Hematopoietic multipotent progenitor cell treated with erythropoietin and hydrocortisone succinate and interleukin-3 and kit ligand, for 4 days (in vitro differentiated cells): ENCODE results near the gene SP3.

Source experiments
- DNase-seq: peaks from one replicate; pipeline ENCODE4 v3.0.0-alpha.2; 2015

SP3 gene

DNA sequence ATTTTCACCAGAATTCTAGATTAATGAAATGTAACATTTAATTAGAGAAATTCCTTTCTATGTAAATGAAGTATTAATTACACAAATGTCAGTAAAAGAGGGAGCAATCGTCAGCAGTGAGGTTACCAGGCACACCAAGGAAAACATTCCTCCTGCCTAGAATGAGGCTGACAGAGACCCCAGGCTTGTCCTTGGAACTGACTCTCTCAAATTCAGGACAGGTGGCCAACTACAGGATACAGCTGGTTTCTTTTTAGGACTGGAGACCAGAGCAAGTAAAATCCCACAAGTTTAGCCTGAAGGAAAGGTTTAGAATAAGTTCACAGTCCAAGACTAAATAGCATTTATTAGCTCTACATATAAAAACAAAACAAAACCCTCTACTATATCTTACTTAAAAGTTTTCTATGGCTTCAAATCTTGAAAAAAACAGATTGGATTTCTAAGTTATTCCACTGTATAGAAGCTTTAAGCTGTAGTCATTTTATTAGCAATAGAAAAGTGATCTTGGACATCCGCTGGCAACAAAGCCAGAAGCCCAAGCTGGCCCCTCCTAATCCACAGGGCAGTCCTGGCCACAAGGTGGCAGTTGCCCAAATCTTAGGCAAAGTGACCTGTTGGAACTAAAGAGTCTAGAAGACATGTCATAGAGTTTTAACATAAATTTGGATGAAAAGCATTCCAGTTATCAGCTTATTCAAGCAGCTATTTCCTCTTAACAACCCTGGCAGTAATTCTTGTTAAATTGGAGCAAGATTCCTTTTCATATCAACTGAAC, 81.0 kb downstream of the SP3 start:
- peak; percentile 70 for DNase-seq

- no peak for DNase-seq
These were observed 83.3 kb downstream of the SP3 start for GRCh38 chr2:173881886-173882285.

DNA sequence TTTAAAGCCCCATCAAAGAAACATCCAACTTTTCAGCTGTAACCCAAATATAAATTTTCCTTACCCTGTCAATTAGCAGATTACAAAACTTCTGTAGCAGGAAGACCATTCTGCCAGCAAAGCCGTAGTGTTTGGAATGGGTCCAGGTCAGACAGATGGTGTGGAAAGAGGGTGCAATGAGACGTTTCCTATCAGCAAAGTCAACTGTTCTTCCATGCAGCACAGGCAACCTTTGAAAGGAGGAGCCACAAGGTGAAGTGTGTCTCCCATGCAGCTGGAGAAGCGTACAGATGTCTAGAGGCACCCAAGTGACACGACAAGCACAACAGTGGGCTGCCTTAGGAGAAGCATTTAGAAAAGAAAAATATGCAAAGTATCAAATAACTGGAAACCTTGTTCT, 83.7 kb downstream of the SP3 start:
- peak; percentile 80 for DNase-seq

GRCh38 chr2:173880561-173880960, 84.6 kb downstream of the SP3 start:
- DNase-seq, result no peak

GRCh38 chr2:173876833-173877413, 88.2 kb downstream of the SP3 start:
- no peak for DNase-seq

DNA sequence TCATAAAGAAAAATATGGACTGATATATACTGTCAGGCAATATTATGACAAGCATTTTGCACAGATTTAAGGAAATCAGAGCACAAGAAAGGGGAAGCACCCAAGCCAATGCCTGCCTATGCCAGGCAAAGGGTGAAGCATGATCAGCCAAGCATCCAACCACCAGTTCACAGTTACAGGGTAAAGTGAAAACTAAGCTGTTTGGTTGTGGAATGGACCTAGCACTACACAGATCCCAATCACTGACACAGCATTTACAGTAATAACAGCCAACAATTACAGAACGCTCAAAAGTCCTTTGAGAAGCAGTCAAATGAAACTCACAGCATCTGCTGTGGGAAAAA, 90.3 kb downstream of the SP3 start:
- no peak for DNase-seq

DNA sequence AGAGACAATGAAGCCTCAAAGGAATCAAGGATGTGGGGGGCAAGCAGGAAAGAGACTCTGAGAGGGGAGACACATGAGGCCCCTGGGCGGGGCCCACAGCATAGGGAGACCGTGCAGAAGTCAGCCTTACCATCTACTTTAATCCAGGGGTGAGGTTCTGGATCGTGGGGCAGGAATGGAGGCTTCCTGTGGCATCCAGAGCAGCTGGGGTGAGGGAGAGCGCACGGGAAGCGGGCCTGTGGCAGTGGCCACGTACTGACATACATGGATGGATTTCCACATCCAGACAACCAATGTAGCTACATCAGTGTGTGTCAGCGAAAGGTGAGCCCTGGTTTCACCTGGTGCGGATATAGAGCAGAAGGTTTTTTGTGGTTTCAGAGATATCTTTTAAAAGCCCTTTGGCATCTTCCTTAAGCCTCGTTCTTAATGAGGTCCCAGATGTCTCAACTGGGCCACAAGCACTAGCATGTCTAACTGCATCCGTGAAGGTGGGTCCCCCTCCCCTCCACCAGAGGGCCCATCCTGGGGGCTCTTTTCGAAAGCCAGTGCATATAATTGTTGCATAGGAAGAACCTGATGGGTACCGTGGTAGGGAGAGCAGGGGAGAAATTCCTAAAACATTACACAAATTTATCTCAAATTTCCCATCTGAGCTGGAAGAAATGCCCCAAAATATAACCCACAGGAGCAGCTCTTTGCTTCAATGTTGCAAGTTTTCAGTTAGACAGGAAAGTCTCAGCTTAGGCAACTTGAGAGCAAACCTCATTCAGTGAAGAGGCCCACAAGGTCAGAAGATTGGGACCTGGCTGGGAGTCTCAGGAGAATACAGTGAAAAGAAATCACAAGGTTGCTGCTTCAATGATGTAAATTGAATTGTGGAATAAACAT, 90.9 kb downstream of the SP3 start:
- no peak for DNase-seq

DNA sequence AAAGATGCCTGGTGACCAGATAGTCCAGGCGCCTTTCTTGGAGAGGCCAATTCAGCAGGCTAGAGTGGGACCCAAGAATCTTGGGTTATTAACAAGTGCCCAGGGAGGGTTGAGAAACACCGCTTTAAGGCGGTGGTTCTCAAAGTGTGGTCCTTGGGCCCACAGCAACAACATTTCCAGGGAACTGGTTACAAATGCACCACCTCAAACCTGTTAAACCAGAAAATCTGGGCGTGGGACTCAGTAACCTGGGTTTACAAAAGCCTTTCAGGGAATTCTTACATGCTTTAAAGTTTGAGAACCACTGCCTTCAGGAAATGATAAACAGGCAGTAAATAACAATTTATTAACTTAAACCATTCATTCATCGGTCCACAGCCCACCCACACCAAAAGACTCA, 92.5 kb downstream of the SP3 start:
- no peak for DNase-seq

GRCh38 chr2:173869244-173870229, 95.6 kb downstream of the SP3 start:
- DNase-seq, result no peak

DNA sequence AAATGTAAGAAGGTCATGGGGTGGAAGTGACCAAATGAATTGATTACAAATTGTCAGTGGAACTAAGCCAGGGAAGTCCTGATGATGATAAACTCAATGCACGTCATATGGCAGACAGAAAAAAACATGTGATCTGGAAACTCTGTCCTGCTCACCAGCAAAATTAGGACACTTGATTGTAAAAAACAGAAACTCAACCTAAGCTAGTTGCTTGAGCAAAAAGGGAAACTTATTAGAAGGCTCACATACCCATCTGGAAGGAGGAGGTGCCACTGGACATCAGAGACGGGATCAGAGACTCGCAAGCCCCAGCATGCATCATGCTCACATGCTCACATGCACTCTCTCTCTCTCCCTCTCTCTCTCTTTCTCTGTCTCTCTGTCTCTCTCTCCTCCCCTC, 96.8 kb downstream of the SP3 start:
- no peak for DNase-seq

DNA sequence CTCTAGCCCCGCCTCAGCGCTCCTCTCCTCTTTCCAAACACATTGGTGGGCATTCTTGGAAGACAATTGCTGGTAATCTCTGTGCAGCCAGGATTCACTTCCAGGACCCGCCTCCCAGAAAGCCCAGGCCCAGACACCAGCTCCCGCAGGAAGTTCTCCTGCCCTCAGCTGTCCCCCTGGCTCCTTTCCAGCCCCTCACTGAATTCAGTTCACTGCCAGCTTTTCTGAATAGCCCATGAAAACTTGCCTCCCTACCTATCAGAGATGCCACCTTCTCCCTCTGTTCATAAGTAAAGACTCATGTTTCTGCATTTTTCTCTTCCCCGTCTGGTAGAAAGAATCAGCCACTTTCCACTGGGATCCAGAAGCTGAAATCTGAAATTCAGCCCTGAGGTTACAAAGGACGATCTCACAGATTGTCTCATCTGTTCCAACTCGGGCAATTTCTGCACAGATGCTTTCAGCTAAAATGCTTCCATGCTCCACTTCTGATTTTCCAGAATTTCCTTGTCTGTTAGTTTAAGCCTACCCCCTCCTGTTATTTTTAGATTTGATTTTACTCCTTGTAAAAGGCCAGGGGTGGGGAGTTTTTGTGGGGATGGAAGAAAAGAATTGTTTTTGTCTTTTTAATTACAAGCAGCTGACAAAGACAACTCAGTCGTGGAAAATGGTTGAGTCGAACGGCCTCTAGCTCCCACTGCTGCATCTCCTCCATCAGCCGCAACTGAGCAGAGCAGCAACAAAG, 98.1 kb downstream of the SP3 start:
- no peak for DNase-seq

DNA sequence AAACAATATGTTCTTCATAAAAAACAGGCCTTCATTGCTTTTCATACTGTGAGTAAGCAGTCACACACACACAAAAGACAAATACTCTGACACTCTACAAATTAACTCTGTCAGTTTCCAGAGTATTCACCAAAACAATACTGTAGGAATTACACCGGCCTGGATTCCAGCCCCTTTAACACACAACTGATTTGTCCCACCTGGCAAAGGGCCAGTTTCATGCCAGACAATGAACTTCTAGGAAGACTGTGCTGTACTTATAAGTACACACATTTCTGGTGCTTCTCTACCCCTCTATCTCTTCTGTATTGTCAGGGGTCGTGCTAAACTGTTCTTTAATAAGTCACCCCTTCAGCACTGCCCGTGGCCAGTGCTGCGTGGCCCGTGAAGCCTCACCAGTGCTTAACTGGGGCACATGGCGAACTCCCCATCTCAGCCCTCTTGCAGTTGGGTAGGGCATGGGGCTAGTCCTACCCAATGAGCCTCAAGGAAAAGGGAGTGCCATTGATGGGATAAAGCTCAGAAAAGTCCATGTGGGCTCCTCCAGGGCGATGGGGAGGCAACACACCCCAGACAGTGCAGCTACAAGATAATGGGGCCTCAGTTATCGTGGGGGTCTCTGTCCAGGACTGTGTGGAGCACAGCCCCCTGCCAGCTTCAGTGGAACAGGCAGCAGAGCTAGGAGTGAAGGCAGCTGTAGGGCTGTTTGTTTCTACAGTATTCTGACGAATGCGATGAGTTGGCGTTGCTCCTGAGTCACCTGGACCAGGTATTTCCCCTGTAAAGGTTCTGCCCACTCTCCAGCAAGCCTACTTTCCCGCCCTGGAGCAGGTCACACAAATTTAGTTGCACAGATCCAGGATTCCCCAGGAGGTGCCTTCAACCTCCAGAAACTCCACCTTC, 99.0 kb downstream of the SP3 start:
- no peak for DNase-seq

- DNase-seq, result no peak
These were observed 102.5 kb downstream of the SP3 start for GRCh38 chr2:173862612-173863217.

GRCh38 chr2:173860566-173860965, 104.6 kb downstream of the SP3 start:
- DNase-seq, result no peak

DNA sequence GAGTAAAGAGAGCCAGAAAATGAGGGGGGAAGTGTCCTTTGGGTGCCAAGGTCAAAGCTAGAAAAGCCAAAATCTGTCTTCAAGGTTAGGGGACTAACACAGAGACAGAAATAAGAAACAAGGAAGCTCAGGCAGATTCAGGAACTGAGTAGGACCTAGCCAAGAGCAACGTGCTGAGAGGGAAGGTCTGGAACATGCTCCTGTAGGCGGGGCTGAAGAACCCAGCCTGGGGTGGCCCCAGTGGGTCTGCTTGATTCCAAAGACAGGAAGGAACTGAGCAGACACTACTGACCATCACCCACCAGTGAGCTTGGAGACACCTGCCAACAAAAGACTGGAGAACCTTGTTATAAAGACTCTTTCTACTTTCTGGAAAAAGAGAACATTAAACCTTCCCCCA, 105.1 kb downstream of the SP3 start:
- DNase-seq, result no peak

- no peak for DNase-seq
These were observed 106.9 kb downstream of the SP3 start for GRCh38 chr2:173858291-173858731.
